Naive thymus-derived CD4-positive, alpha-beta T cell (primary cell): ENCODE data around the gene EMILIN3. TPM values are rescaled to one million over a fixed set of nuclear protein-coding genes. Genes with fewer than 3 reads are reported as not detected.

Source experiments
- ATAC-seq: fragments of 150-1000 bp; cut with Tn5 transposase; 2 replicates; pipeline ENCODE4 v1.10.0; 2021; ENCODE audit warnings: mild to moderate bottlenecking, moderate library complexity
- CTCF ChIA-PET: fragments of 350-600 bp; sonication (Branson Sonifier 250); formaldehyde crosslinking; loops from one replicate; lab custom pipeline; 2021; ENCODE audit warnings: antibody characterized with exemption; lab: Charles Lee
- POLR2A ChIA-PET: fragments of 350-600 bp; sonication (Branson Sonifier 250); formaldehyde crosslinking; loops from one replicate; lab custom pipeline; 2021; ENCODE audit warnings: antibody characterized with exemption, inconsistent platforms; lab: Charles Lee
- DNase-seq, 9 donors: peaks; one replicate each; pipeline versions ENCODE4 v3.0.0 to v3.0.0-alpha.2; 2020 to 2022; ENCODE audit warnings: mixed read lengths in 1 of 9
- H3K27ac ChIP-seq: one replicate; pipeline ENCODE4 v1.7.0; 2013; ENCODE audit warnings: mild to moderate bottlenecking, low read depth, low read length, moderate library complexity
- H3K27me3 ChIP-seq, 2 donors: one replicate each; pipeline ENCODE4 v1.7.0; 2013; ENCODE audit warnings: low read length in 2 of 2, mild to moderate bottlenecking in 2 of 2, moderate library complexity in 2 of 2; ENCODE audit not compliant: control insufficient read depth in 2 of 2, insufficient read depth in 2 of 2
- H3K36me3 ChIP-seq, 3 experiments: 1 replicate in 2 of 3; 2 replicates in 1 of 3; pipeline ENCODE4 v1.7.0; 2013; ENCODE audit warnings: low read length in 3 of 3, mild to moderate bottlenecking in 3 of 3, moderate library complexity in 1 of 3; ENCODE audit not compliant: insufficient read depth in 3 of 3, control insufficient read depth in 2 of 3
- H3K4me1 ChIP-seq, 2 donors: one replicate each; pipeline ENCODE4 v1.7.0; 2013; ENCODE audit warnings: low read length in 2 of 2, mild to moderate bottlenecking in 2 of 2, moderate library complexity in 1 of 2; ENCODE audit not compliant: control insufficient read depth in 2 of 2, insufficient read depth in 2 of 2
- H3K4me3 ChIP-seq: 2 replicates; pipeline ENCODE4 v1.7.0; 2013; ENCODE audit warnings: mild to moderate bottlenecking, low read length
- H3K9me3 ChIP-seq, 3 experiments: 1 replicate in 2 of 3; 2 replicates in 1 of 3; pipeline ENCODE4 v1.7.0; 2013; ENCODE audit warnings: low read length in 3 of 3; ENCODE audit not compliant: control insufficient read depth in 2 of 3
- H3K27ac Mint-ChIP-seq, 9 donors: one replicate each; pipeline ENCODE4 v1.8.0; 2020 to 2022; ENCODE audit warnings: mixed read lengths in 9 of 9, mild to moderate bottlenecking in 8 of 9, moderate library complexity in 5 of 9, inconsistent platforms in 2 of 9
- H3K27me3 Mint-ChIP-seq, 5 donors: one replicate each; pipeline ENCODE4 v1.8.0; 2021 to 2022; ENCODE audit warnings: mixed read lengths in 5 of 5, mild to moderate bottlenecking in 1 of 5
- H3K36me3 Mint-ChIP-seq, 5 donors: one replicate each; pipeline ENCODE4 v1.8.0; 2020 to 2022; ENCODE audit warnings: mixed read lengths in 5 of 5, mild to moderate bottlenecking in 3 of 5, inconsistent platforms in 1 of 5
- H3K4me1 Mint-ChIP-seq, 7 donors: one replicate each; pipeline ENCODE4 v1.8.0; 2020 to 2022; ENCODE audit warnings: mixed read lengths in 7 of 7, mild to moderate bottlenecking in 3 of 7, inconsistent platforms in 1 of 7
- H3K4me3 Mint-ChIP-seq, 10 donors: one replicate each; pipeline ENCODE4 v1.8.0; 2020 to 2022; ENCODE audit warnings: mild to moderate bottlenecking in 10 of 10, mixed read lengths in 10 of 10, moderate library complexity in 6 of 10, inconsistent platforms in 2 of 10
- H3K9me3 Mint-ChIP-seq, 11 donors: one replicate each; pipeline ENCODE4 v1.8.0; 2020 to 2022; ENCODE audit warnings: mixed read lengths in 11 of 11, mild to moderate bottlenecking in 4 of 11, inconsistent platforms in 1 of 11, moderate library complexity in 1 of 11
- intact Hi-C, 2 donors: fragments of 100-400 bp; cut with micrococcal nuclease; formaldehyde crosslinking; loops; one replicate each; pipeline ENCODE4 v1.15.1; 2023
- polyA plus RNA-seq, 2 donors: library from polyadenylated mRNA; unstranded; fragments of 300-500 nt; fragmentation: Illumina TruSeq; gene quantifications; one replicate each; pipeline ENCODE4 v1.2.3, GENCODE V29; 2021
- total RNA-seq, 6 experiments: library from RNA in 5 of 6; stranded (reverse) in 5 of 6; gene quantifications; 1 replicate in 5 of 6; 2 replicates in 1 of 6; pipeline ENCODE4 v1.2.3 and lab custom pipeline; 2021 to 2026

EMILIN3 gene
- total and polyA plus RNA-seq, 7 experiments from 2014 or later = 0.19 TPM; not detected in 6

GRCh38 chr20:41329435-41330342 is 36.9 kb downstream of the EMILIN3 start:
- no peaks in the 10 kb centered on the region for H3K36me3 Mint-ChIP-seq
- no peaks in the 10 kb centered on the region for H3K36me3 ChIP-seq
- ChIA-PET POLR2A (no interaction called here), CTCF (interaction anchor here (0.7 to 1.4 kb wide), 5 partner anchors 9 to 235 kb away, joined by 3 to 6 read pairs (median 4); no protein-coding TSS in a partner anchor)
- intact Hi-C loops = loop anchor here (1.0 to 5.0 kb wide), 2 partner anchors 12 to 282 kb away; partner anchors contain the start of gene ZHX3 (in 2 of the 2)
- peak overlapping the region in 5 of 10 donors; percentile 35 to 64 (median 40) for H3K4me3 Mint-ChIP-seq
- H3K9me3 Mint-ChIP-seq = peaks cover 0 to 2% (median 0%) of the 10 kb centered on the region in 11 donors
- H3K27me3 ChIP-seq = no peaks in the 10 kb centered on the region
- peaks cover 0 to 17% of the 10 kb centered on the region in 2 donors for H3K4me1 ChIP-seq
- H3K4me1 Mint-ChIP-seq = peaks cover 5 to 19% (median 14%) of the 10 kb centered on the region in 7 donors
- no peaks in the 10 kb centered on the region for H3K9me3 ChIP-seq
- peaks cover 0 to 4% (median 0%) of the 10 kb centered on the region in 5 donors for H3K27me3 Mint-ChIP-seq
- H3K4me3 ChIP-seq = no peak overlapping the region
- peak; percentile 98 for ATAC-seq
- no peak overlapping the region for H3K27ac ChIP-seq
- peak overlapping the region in 2 of 9 donors; percentile 37 to 80 for H3K27ac Mint-ChIP-seq
- peak; percentile 25 to 57 (median 38) for DNase-seq

- ChIA-PET POLR2A (interaction anchor here (0.6 to 1.3 kb wide), 2 partner anchors 8 to 10 kb away, joined by 3 to 4 read pairs; partner anchors contain the start of gene ZHX3), CTCF (interaction anchor here (0.6 to 1.2 kb wide), 2 partner anchors 154 to 412 kb away, joined by 4 read pairs; no protein-coding TSS in a partner anchor)
- H3K4me1 Mint-ChIP-seq = peaks cover 5 to 19% (median 14%) of the 10 kb centered on the region in 7 donors
- no peaks in the 10 kb centered on the region for H3K36me3 Mint-ChIP-seq
- H3K9me3 Mint-ChIP-seq = peaks cover 0 to 2% (median 0%) of the 10 kb centered on the region in 11 donors
- Histone ChIP-seq H3K9me3 (no peaks in the 10 kb centered on the region), H3K36me3 (no peaks in the 10 kb centered on the region), H3K4me1 (peaks cover 0 to 17% of the 10 kb centered on the region in 2 donors), H3K27me3 (no peaks in the 10 kb centered on the region), H3K4me3 (no peak overlapping the region), H3K27ac (no peak overlapping the region)
- DNase-seq = no peak
- intact Hi-C loops = loop anchor here in 1 of 2 donors (5.0 kb wide), 1 partner anchor 280 kb away; no protein-coding TSS in a partner anchor
- H3K27me3 Mint-ChIP-seq = peaks cover 0 to 4% (median 0%) of the 10 kb centered on the region in 5 donors
- no peak overlapping the region for H3K27ac Mint-ChIP-seq
- no peak overlapping the region for H3K4me3 Mint-ChIP-seq
- ATAC-seq = no peak
Observed at GRCh38 chr20:41327178-41327577, 39.4 kb downstream of the EMILIN3 start.

- Mint-ChIP-seq H3K4me1 (peaks cover 10 to 23% (median 20%) of the 10 kb centered on the region in 7 donors), H3K27me3 (peaks cover 0 to 7% (median 0%) of the 10 kb centered on the region in 5 donors), H3K9me3 (no peaks in the 10 kb centered on the region), H3K27ac (peak overlapping the region in 3 of 9 donors; percentile 29 to 38 (median 33)), H3K36me3 (no peaks in the 10 kb centered on the region), H3K4me3 (no peak overlapping the region)
- POLR2A ChIA-PET = no interaction called here
- no peaks in the 10 kb centered on the region for H3K36me3 ChIP-seq
- no peak overlapping the region for H3K27ac ChIP-seq
- ATAC-seq (no peak), DNase-seq (no peak)
- intact Hi-C loops = no loop called here
- H3K27me3 ChIP-seq = no peaks in the 10 kb centered on the region
- no peak overlapping the region for H3K4me3 ChIP-seq
- H3K9me3 ChIP-seq = no peaks in the 10 kb centered on the region
- no peaks in the 10 kb centered on the region for H3K4me1 ChIP-seq
- CTCF ChIA-PET = no interaction called here
Observed at GRCh38 chr20:41320976-41321375, 45.6 kb downstream of the EMILIN3 start.

GRCh38 chr20:41320441-41320840 is 46.2 kb downstream of the EMILIN3 start:
- Histone ChIP-seq H3K4me3 (no peak overlapping the region), H3K36me3 (no peaks in the 10 kb centered on the region), H3K9me3 (no peaks in the 10 kb centered on the region), H3K4me1 (no peaks in the 10 kb centered on the region), H3K27ac (no peak overlapping the region), H3K27me3 (no peaks in the 10 kb centered on the region)
- intact Hi-C loops = no loop called here
- H3K4me3 Mint-ChIP-seq = no peak overlapping the region
- peak overlapping the region in 6 of 9 donors; percentile 1 to 87 (median 31) for H3K27ac Mint-ChIP-seq
- ATAC-seq = no peak
- no peaks in the 10 kb centered on the region for H3K36me3 Mint-ChIP-seq
- no peaks in the 10 kb centered on the region for H3K9me3 Mint-ChIP-seq
- CTCF ChIA-PET = no interaction called here
- H3K4me1 Mint-ChIP-seq = peaks cover 11 to 26% (median 23%) of the 10 kb centered on the region in 7 donors
- POLR2A ChIA-PET = interaction anchor here (0.7 kb wide), 1 partner anchor 26 kb away, joined by 3 read pairs; no protein-coding TSS in a partner anchor
- DNase-seq = no peak
- H3K27me3 Mint-ChIP-seq = peaks cover 0 to 7% (median 0%) of the 10 kb centered on the region in 5 donors

GRCh38 chr20:41318271-41318649 is 48.4 kb downstream of the EMILIN3 start:
- POLR2A ChIA-PET = no interaction called here
- CTCF ChIA-PET = no interaction called here
- no peaks in the 10 kb centered on the region for H3K36me3 ChIP-seq
- peaks cover 11 to 34% (median 28%) of the 10 kb centered on the region in 7 donors for H3K4me1 Mint-ChIP-seq
- H3K27me3 ChIP-seq = no peaks in the 10 kb centered on the region
- H3K36me3 Mint-ChIP-seq = no peaks in the 10 kb centered on the region
- no peak for ATAC-seq
- no peaks in the 10 kb centered on the region for H3K4me1 ChIP-seq
- H3K9me3 ChIP-seq = no peaks in the 10 kb centered on the region
- H3K27me3 Mint-ChIP-seq = peaks cover 0 to 7% (median 0%) of the 10 kb centered on the region in 5 donors
- H3K4me3 ChIP-seq = no peak overlapping the region
- peak overlapping the region; percentile 58 to 86 (median 76) for H3K4me3 Mint-ChIP-seq
- DNase-seq = no peak
- H3K27ac Mint-ChIP-seq = peak overlapping the region in 7 of 9 donors; percentile 57 to 87 (median 84)
- H3K9me3 Mint-ChIP-seq = no peaks in the 10 kb centered on the region
- intact Hi-C loops = loop anchor here (5.0 kb wide), 3 partner anchors 86 to 271 kb away; no protein-coding TSS in a partner anchor
- peak overlapping the region; percentile 59 for H3K27ac ChIP-seq

- Mint-ChIP-seq H3K36me3 (no peaks in the 10 kb centered on the region), H3K4me1 (peaks cover 11 to 34% (median 28%) of the 10 kb centered on the region in 7 donors), H3K27me3 (peaks cover 0 to 7% (median 0%) of the 10 kb centered on the region in 5 donors), H3K9me3 (no peaks in the 10 kb centered on the region), H3K27ac (peak within 1 kb of the TSS; percentile 48 to 87 (median 84)), H3K4me3 (peak within 1 kb of the TSS; percentile 74 to 92 (median 84))
- H3K9me3 ChIP-seq = no peaks in the 10 kb centered on the region
- H3K27ac ChIP-seq = peak within 1 kb of the TSS; percentile 75
- no peaks in the 10 kb centered on the region for H3K4me1 ChIP-seq
- DNase-seq (peak; percentile 90 to 97 (median 95)), ATAC-seq (peak; percentile 99)
- CTCF ChIA-PET = no interaction called here
- intact Hi-C loops = loop anchor here (1.0 to 5.0 kb wide), 12 partner anchors 12 to 376 kb away; partner anchors contain the start of genes CHD6 (in 2 of the 2), LPIN3 (in 2 of the 2), PLCG1 (in 2 of the 2) and TOP1 (in 2 of the 2)
- H3K4me3 ChIP-seq = peak within 1 kb of the TSS; percentile 47
- POLR2A ChIA-PET = interaction anchor here (1.3 kb wide), 1 partner anchor 10 kb away, joined by 4 read pairs; no protein-coding TSS in a partner anchor
- H3K36me3 ChIP-seq = no peaks in the 10 kb centered on the region
- H3K27me3 ChIP-seq = no peaks in the 10 kb centered on the region
Observed at GRCh38 chr20:41317546-41318270, 48.9 kb downstream of the EMILIN3 start, which contains the start of gene ZHX3. TSS of gene ZHX3 (minus strand) at chr20:41317731. CDS start at chr20:41204916, 112,815 bp downstream.
